GM04504 (cell line): ENCODE measurements around the gene C17orf114.
A peak's percentile ranks its signal among the peaks of the same experiment; 100 is the strongest.
"Not testable (repeated sequence)": the region's sequence is repeated elsewhere in the genome, so short reads cannot be mapped to it uniquely, and the experiment has no call there.

Source experiments
- DNase-seq: peaks from one replicate; pipeline ENCODE4 v3.0.0-alpha.2; 2012; ENCODE audit warnings: low read depth

C17orf114 gene

DNA sequence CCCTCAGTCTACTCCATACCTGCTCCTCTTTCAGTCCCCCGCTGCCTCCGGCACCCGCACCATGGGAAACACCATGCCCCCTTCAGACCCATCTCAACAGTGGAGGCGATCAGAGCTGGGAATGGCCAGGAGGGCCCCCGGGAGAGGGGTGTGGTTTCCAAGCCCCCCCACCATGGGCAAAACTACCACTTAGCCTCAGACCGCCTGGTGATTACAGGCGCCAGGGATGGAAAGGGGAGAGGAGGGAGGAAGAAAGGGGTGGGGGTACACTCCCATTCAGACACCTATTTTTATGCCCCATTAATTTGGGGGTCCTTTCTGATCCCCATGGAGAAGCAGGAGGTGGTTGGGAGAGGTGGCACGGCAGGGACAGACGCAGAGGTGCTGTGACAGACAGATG lies at the start of gene C17orf114:
Gene C17orf114 (minus strand): TSS at position 101 of the 400 bp plus-strand sequence.
- DNase-seq: no peak

- DNase-seq: no peak
Measured at GRCh38 chr17:4851084-4851483, 49.0 kb upstream of the C17orf114 start.

DNA sequence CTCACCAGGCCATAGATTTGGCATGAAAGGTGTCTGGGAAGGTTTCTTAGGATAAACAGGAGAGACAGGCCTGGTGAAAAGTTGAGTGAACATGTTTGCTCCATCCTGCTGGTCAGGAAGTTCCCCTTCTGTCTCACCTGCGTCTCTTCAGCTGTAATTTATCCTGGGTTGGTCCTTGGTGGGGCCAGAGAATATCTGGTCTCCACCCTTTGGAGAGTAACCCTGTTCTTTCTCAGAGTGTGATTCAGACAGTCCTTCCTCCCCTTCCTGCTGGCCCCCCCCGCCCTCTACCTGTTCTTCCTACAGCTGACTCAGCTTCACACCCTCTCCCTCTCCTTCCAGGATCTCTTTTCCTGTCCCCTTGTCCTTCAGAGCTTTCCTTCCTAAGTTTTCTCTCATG lies 48.1 kb upstream of the C17orf114 start:
- no peak for DNase-seq

- DNase-seq: no peak
Measured at GRCh38 chr17:4849011-4849536, 46.9 kb upstream of the C17orf114 start.

- no peak for DNase-seq
Measured at GRCh38 chr17:4846635-4847390, 44.7 kb upstream of the C17orf114 start.

GRCh38 chr17:4845118-4845517 lies 43.0 kb upstream of the C17orf114 start:
- no peak for DNase-seq

GRCh38 chr17:4843321-4844000 lies 41.3 kb upstream of the C17orf114 start:
- DNase-seq: no peak

DNA sequence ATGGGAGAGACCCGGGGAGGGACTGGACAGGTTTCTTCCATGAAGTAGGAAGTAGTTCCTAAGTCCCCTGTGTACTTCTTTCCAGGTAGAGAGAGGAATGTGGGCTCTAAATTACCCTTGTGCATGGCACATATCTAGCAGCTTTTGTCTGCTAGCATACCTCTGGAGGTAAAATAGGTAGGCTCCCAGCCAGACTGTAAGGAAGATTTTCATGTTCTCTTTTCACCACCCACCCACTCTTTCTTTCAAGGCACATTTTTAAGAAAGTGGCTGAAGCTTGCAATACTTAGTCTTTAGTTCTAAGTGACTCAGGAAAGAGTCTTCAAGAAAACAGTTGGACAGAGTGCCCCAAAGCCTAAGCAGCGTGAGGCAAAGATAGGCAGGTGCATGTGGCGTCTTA lies 40.2 kb upstream of the C17orf114 start:
- DNase-seq: no peak

DNA sequence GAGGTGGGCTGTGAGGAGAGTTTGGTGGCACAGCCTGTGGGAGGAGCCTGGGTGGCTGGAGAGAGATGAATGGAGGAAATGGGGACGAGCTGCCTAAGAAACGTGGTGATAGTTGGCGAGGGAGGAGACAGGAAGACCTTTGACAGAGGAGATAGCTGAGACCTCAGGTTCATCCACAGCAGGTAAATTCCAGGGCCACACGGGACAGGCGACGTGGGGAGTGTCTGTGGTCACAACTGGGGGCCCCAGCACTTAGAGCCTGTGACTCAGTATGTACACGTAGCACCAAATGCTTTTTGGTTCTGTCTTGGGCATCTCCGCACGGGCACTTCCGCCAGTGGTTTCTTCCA lies 38.7 kb upstream of the C17orf114 start:
- DNase-seq: no peak

DNA sequence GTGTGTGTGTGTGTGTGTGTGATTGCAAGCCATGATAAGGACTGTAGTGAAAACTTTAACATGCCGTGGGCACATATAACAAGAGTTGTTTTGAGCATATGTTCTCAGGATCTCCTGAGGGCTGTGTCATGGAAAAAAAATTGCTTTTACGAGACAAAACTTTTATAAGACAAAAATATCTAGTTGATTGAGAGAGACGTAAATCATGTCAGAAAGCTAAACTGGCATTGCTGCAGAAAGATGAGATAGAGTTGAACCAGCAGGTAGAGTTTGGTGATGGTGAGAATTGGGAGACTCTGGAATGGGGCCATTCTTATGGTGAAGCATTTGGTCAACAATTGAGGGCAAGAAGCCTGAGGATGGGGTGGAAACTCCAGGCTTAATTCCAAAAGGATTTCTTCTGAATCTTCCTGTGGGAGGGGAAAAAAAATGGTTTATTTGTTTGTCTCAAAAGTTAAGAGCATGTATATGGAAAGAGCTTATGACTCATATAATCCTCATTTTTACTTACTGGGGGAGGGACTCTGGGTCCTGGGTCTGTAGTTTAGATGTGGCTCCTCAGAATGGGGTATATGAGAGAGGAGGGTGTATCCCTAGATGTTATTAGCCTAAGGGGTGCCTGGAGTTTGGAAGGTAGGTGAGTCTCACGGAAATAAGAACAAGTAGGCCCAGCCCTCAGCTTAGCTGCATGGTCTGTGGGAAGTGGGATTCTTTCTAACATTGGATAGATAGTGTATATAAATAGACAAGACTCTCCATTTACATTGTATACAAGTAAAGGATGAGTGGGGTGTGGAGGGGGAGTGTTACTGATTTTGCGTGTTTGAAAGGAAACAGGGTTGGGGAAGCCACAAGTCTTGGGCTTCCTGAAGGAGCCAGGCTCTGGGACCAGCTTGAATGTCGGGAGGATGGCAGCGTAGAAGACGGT lies 38.1 kb upstream of the C17orf114 start:
- no peak for DNase-seq

DNA sequence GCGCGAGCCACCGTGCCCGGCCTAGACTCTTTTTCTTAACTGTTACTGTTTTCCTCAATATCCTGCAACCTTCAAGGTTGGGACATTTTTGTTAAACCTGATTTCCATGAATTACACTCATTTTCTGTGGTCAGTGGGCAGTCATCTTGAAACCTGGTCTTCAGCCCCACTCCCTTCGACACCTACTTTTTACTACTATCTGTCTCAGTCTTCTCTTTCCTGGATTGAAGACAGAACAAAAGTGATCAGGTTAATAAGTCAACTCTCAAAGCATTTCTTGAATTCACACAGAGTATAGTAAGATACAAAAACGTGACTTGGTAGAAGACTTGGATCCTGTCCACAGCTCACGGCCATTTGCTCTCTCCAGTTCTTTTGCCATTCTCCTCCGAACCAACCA lies 37.1 kb upstream of the C17orf114 start:
- no peak for DNase-seq

DNA sequence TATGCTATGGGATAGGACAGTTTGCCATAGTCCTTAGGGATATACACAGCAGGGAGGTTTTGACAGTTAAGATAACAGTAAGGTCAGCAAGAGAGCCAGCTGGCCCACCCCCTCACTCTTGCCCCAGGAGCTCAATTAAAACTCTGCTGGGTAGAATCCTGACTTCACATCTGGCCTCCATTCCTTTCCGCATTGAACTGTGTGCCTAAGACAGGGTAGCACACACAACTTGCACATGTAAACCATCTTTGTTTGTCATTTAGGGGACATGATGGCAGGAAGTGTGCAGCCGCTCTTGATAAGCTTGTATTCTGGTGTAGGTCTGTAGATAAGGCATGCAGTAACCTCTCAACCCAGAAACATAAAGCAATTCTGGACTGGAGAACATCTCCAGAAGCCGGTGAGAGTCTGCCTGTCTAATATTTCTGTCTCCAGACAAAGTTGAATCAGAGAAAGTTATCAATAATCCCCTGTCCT lies 36.2 kb upstream of the C17orf114 start:
- no peak for DNase-seq

GRCh38 chr17:4837471-4838308 lies 35.6 kb upstream of the C17orf114 start:
- DNase-seq: no peak

GRCh38 chr17:4836221-4836620 lies 34.1 kb upstream of the C17orf114 start:
- no peak for DNase-seq

DNA sequence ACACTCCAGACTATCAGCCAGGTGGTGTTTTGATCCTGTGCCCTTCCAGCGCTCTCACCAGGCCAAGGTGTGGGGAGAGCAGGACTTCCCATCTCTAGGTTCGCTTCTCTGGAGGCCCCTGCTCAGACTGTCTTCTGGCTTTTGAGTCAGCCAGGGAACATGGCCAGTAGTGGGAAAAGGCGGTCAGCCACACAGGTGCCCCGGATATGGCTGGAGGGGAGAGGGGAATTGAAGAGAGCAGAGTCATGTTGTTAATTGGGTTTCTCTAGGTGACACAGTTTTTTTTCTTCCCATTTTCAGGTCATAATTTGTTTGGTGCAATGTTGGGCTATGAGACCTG lies 32.5 kb upstream of the C17orf114 start:
- no peak for DNase-seq

- peak; percentile 9 for DNase-seq
Measured at GRCh38 chr17:4833941-4834680, 32.0 kb upstream of the C17orf114 start.

DNA sequence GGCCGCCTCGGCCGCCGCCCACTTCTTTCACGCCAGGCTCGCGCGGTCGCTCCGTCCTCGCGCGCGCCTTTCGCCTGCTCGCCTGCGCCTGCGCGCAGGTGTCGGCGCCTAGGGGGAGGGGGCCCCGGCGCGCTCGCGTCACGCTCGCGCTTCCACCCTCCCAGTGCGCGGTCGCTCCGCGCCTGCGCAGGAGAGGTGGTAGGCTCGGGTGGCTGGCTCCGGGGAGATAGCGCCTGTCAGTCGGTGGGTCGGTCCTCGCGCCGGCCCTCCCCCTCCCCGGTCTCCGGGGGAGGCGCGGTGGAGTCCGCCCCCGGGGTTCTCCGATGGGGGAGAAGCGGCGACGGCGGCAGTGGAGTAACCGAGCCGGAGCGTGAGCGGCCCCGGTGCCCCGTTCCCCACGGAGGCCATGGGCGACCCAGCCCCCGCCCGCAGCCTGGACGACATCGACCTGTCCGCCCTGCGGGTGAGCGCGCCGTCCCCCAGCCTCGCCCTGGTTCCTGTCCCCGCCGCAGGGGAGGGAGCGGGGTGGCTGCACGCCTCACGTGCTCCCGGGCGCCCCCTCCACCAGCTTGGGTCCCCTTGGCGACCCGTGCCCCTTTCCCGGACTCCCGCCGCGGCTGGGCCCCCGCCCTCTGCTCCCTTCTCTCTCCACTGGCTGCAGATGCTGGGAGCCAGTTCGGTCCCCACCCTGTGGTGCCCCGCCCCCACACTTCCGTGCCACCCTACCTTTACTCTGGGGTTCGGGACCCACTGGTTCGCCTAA lies 31.2 kb upstream of the C17orf114 start, which contains the start of gene MINK1:
Gene MINK1 (plus strand): TSS at position 163 of the 763 bp plus-strand sequence. CDS start 244 bp downstream, at position 407.
- peak; percentile 90 for DNase-seq

- DNase-seq: not testable (repeated sequence)
Measured at GRCh38 chr17:4832829-4833177, 30.7 kb upstream of the C17orf114 start.

GRCh38 chr17:4827399-4827798 lies 25.3 kb upstream of the C17orf114 start:
- no peak for DNase-seq
